GM18873 (cell line): Measurements from ENCODE around the gene TMEM114.

Experiments
- ATAC-seq: cut with Tn5 transposase; IDR thresholded peaks from one replicate; pipeline ENCODE4 v1.9.1; 2021; ENCODE audit warnings: mild to moderate bottlenecking, moderate library complexity, moderate number of reproducible peaks; ENCODE audit not compliant: unreplicated experiment, low FRiP score

Gene TMEM114

GRCh38 chr16:8589900-8590688 is at the start of gene TMEM114:
Gene TMEM114 (minus strand): TSS chr16:8590511. CDS start chr16:8589838, 673 bp downstream.
- ATAC-seq: no peak

DNA sequence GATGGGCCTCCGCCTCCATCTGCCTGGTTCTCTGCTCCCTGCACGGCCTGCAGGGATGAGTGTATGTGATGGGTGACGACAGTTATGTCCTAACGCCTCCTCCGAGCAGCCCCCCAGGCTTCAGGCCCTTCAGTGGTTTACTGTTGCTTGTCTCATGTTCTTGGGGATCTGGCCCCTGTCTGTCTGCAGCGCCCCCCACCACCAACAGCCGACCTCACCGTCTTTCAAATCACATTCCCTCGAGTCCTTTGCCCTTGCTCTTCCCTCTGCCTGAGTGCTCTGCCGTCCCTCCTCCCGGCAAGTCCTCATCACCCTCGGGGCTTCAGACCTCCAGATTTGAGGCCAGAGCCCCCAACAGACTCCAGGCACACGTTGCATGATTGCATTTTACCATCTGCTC is 49.4 kb upstream of the TMEM114 start:
- no peak for ATAC-seq

- ATAC-seq: no peak
Observed at GRCh38 chr16:8634991-8635736, 44.9 kb upstream of the TMEM114 start.

GRCh38 chr16:8632675-8633182 is 42.4 kb upstream of the TMEM114 start:
- ATAC-seq: no peak

DNA sequence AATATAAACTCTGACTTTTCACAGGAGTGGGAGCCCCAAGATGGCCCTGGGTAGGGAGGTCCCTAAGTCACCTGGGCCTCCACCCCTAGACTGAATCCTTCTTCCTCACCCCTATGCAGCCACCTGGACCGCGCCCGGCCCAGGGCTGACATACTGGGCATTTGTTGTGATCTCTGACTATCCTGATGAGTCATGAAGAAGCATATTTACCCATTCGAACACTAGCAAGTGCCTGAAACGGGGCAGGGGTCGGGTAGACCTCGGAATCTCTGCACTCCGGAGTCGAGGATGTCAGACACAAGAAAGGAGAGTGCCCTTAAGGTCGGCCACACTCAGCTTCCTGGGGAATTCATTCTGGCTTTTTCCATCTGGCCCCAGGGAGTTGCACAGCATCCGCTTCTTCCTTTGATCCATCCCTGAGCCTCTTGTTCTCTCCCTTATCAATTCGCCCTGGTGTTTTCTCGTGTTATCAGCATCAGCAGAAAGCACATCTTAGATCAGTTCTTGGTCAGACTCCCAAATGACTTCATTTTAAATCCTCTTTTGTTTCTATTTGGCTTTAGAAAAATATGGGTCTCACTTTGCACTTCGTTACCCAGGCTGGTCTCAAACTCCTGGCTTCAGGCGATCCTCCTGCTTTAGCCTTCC is 41.6 kb upstream of the TMEM114 start:
- ATAC-seq: no peak

DNA sequence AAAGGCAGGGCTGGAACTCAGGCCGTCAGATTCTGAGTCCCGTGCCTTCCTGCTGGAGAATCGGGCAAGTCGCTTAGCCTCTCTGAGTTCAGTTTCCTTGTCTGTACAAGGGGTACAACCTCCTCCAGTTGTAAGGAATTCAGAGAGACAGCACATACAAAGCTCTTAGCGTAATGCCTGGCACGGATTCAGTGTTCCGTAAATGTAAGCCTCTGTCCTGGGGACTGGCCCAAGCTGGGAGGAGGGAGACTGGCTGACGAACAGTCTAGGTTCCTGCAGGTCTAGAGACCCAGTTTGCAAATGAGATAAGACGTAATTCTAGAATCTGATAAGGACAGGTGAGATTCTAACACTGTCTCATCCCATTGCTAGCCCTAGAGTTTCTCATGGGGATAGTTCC is 41.1 kb upstream of the TMEM114 start:
- no peak for ATAC-seq

- no peak for ATAC-seq
Observed at GRCh38 chr16:8630255-8630953, 40.1 kb upstream of the TMEM114 start.

GRCh38 chr16:8628981-8629725 is 38.8 kb upstream of the TMEM114 start:
- no peak for ATAC-seq

GRCh38 chr16:8627456-8627855 is 37.1 kb upstream of the TMEM114 start:
- no peak for ATAC-seq

GRCh38 chr16:8626946-8627345 is 36.6 kb upstream of the TMEM114 start:
- ATAC-seq: no peak

DNA sequence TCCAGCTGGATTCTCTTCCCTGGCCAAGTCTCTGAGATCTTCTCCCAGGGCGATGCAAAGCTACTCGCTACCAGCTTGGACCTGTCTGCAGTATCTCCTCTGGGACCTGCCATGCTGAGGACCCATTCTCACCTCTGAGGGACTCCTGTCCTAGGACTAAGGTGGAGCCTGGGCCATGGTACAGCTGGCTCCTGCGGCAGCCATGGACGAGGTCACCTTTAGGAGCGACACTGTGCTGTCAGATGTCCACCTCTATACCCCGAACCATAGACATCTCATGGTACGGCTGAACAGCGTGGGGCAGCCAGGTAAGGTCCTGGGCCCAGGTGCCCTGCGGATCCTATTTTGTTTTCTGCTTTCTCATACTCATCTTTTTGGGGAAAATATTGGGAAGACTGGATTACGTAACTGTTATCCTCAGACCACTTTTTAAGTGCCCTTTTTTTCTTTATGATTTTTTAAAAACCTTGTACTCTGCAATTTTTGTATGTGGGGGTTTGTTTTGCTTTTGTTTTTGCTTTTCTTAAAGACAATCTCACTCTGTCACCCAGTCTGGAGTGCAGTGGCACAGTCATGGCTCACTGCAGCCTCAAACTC is 35.3 kb upstream of the TMEM114 start:
- ATAC-seq: no peak

- no peak for ATAC-seq
Observed at GRCh38 chr16:8623634-8624033, 33.3 kb upstream of the TMEM114 start.

GRCh38 chr16:8622315-8622656 is 32.0 kb upstream of the TMEM114 start:
- ATAC-seq: no peak

- ATAC-seq: peak; percentile 57
Observed at GRCh38 chr16:8621572-8622314, 31.4 kb upstream of the TMEM114 start, which contains the start of gene METTL22. Gene METTL22 (plus strand): TSS chr16:8621698. CDS start chr16:8625666, 3,968 bp downstream.

GRCh38 chr16:8621222-8621571 is 30.9 kb upstream of the TMEM114 start:
- no peak for ATAC-seq

GRCh38 chr16:8620535-8620934 is 30.2 kb upstream of the TMEM114 start:
- ATAC-seq: no peak

DNA sequence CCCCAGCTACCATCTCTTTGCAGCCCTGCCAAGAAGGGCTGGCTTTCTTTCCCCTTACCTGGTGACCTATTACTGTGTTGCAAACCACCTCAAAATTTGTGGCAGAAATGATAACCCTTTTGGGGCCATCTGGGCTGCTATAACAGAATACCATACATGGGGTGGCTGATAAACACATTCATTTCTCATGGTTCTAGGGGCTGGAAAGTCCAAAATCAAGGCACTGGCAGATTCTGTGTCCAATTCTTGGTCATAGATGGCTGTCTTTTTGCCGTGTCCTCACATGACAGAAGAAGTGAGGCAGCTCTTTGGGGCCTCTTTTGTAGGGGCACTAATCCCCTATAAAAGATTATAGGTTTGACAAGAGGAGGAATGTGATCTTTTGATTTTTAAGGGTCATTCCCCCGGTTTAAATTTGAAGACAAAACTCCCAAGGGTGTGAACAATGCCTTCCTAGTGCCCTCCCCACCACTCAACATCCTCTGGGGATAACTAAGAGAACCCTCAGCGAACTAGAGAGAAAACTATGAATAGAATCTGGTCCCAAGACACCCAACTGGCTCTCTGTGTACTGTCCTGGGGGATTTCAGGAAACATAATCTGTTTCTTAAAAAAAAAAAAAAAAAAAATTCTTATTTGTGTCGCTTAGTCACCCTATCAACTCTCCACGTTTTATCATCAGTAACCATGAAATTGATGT is 29.5 kb upstream of the TMEM114 start:
- ATAC-seq: no peak

DNA sequence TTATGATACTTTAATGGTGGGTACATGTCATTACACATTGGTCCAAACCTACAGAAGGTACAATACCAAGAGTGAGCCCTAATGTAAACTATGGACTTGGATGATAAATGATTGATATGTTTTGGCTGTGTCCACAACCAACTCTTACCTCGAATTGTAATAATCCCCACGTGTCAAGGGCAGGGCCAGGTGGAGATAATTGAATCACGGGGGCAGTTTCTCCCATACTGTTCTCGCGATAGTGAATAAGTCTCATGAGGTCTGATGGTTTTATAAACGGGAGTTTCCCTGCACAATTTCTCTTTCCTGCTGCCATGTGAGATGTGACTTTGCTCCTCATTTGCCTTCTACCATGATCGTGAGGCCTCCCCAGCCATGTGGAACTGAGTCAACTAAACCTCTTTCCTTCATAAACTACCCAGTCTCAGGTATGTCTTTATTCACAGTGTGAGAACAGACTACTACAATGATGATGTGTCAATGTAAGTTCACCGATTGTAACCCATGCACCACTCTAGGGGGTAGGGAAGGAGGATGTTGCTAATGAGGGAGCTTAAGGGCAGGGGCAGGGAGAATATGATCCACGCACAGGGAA is 24.2 kb upstream of the TMEM114 start:
- no peak for ATAC-seq
